HG03520 (cell line): ENCODE data around the gene EVA1C.
"Not testable (repeated sequence)": the region's sequence is repeated elsewhere in the genome, so short reads cannot be mapped to it uniquely, and the experiment has no call there.

ENCODE experiments used
- ATAC-seq: cut with Tn5 transposase; IDR thresholded peaks from one replicate; pipeline ENCODE4 v1.9.1; 2021; ENCODE audit warnings: mild to moderate bottlenecking, moderate library complexity; ENCODE audit not compliant: unreplicated experiment

Gene EVA1C

GRCh38 chr21:32390537-32391224, 21.8 kb upstream of the EVA1C start:
- ATAC-seq, result not testable (repeated sequence)

- no peak for ATAC-seq
Measured at GRCh38 chr21:32391755-32392154, 20.8 kb upstream of the EVA1C start.

GRCh38 chr21:32392299-32392879, 20.1 kb upstream of the EVA1C start:
- ATAC-seq, result no peak

GRCh38 chr21:32392880-32393676, 19.4 kb upstream of the EVA1C start, which contains the start of gene URB1:
TSS of gene URB1 (minus strand) at chr21:32393012. CDS start at chr21:32392910, 102 bp downstream.
- peak; percentile 94 for ATAC-seq

GRCh38 chr21:32393677-32394001, 18.9 kb upstream of the EVA1C start:
- no peak for ATAC-seq

GRCh38 chr21:32403201-32403777, 9.2 kb upstream of the EVA1C start:
- no peak for ATAC-seq

- no peak for ATAC-seq
Measured at GRCh38 chr21:32406405-32406804, 6.1 kb upstream of the EVA1C start.

GRCh38 chr21:32410291-32410690, 2.2 kb upstream of the EVA1C start:
- ATAC-seq, result no peak

GRCh38 chr21:32410916-32411315, 1.6 kb upstream of the EVA1C start:
- no peak for ATAC-seq

GRCh38 chr21:32411350-32412161, 950 bp upstream of the EVA1C start:
- no peak for ATAC-seq

- no peak for ATAC-seq
Measured at GRCh38 chr21:32413015-32413504, 554 bp downstream of the EVA1C start.

- ATAC-seq, result no peak
Measured at GRCh38 chr21:32413697-32414578, 1.4 kb downstream of the EVA1C start.

- ATAC-seq, result no peak
Measured at GRCh38 chr21:32414579-32415358, 2.3 kb downstream of the EVA1C start.

- ATAC-seq, result no peak
Measured at GRCh38 chr21:32415451-32416398, 3.2 kb downstream of the EVA1C start.

- no peak for ATAC-seq
Measured at GRCh38 chr21:32418146-32418545, 5.6 kb downstream of the EVA1C start.

GRCh38 chr21:32422064-32422463, 9.6 kb downstream of the EVA1C start:
- ATAC-seq, result no peak

GRCh38 chr21:32423320-32424190, 11.0 kb downstream of the EVA1C start:
- ATAC-seq, result no peak
